Upper lobe of left lung (tissue), 4 donors: ENCODE measurements around the gene TRIM10.

Experiments
- CTCF ChIP-seq, 6 experiments: fragments of 450-650 bp in 4 of 6; fragments of 200-600 bp in 2 of 6; sonication (generic) in 2 of 6; IDR thresholded peaks; one replicate each; pipeline ENCODE4 v1.5.1; 2016 to 2019; ENCODE audit warnings: antibody characterized with exemption in 6 of 6
- EP300 ChIP-seq, 4 donors: sonication (generic); formaldehyde crosslinking; IDR thresholded peaks; one replicate each; pipeline ENCODE4 v1.5.1; 2017; ENCODE audit warnings: antibody characterized with exemption in 4 of 4, control low read depth in 2 of 4
- POLR2A ChIP-seq, 4 donors: fragments of 450-650 bp; IDR thresholded peaks; one replicate each; pipeline ENCODE4 v1.5.1; 2016 to 2017; ENCODE audit warnings: antibody characterized with exemption in 4 of 4, mild to moderate bottlenecking in 2 of 4
- POLR2AphosphoS5 ChIP-seq, 2 donors: sonication (generic); formaldehyde crosslinking; IDR thresholded peaks; one replicate each; pipeline ENCODE4 v1.5.1; 2017; ENCODE audit warnings: antibody characterized with exemption in 2 of 2

GRCh38 chr6:30129265-30130178 is 31.5 kb downstream of the TRIM10 start:
- no peak for TF ChIP-seq POLR2AphosphoS5 (IDR thresholded peaks at IDR 0.05)
- no peak for TF ChIP-seq CTCF (IDR thresholded peaks at IDR 0.05)
- TF ChIP-seq POLR2A (IDR thresholded peaks at IDR 0.05): no peak
- no peak for TF ChIP-seq EP300 (IDR thresholded peaks at IDR 0.05)
